Smooth muscle cell of the umbilical artery (primary cell): Measurements from ENCODE around the gene RPS18. TPM values are rescaled to one million over a fixed set of nuclear protein-coding genes. Genes with fewer than 3 reads are reported as not detected.

Experiments
- total RNA-seq: library from RNA; depleted of rRNA; stranded (reverse); fragments of >200 nt; gene quantifications from 2 replicates; pipeline ENCODE4 v1.2.3, GENCODE V29; 2014

Gene RPS18
- total RNA-seq, result 1,202 and 4,104 TPM in 2 replicates

GRCh38 chr6:33271468-33272274, at the start of gene RPS18, which contains the start of gene VPS52:
RPS18 (plus strand) TSS chr6:33272075; CDS start chr6:33272120, 45 bp downstream.
VPS52 (minus strand) TSS chr6:33271876; CDS start chr6:33271675, 201 bp downstream.

GRCh38 chr6:33276864-33277662, 5.2 kb downstream of the RPS18 start, which contains the start of gene B3GALT4:
B3GALT4 (plus strand) TSS chr6:33277123; CDS start chr6:33277420, 297 bp downstream.

GRCh38 chr6:33288921-33289783, 17.3 kb downstream of the RPS18 start, which contains the start of the genes PFDN6 and WDR46:
PFDN6 (plus strand) TSS chr6:33289601; CDS start chr6:33289857, 256 bp downstream.
WDR46 (minus strand) TSS chr6:33289239; CDS start chr6:33289170, 69 bp downstream.

GRCh38 chr6:33298773-33299236, 26.9 kb downstream of the RPS18 start, which contains the start of gene RGL2:
RGL2 (minus strand) TSS chr6:33298942; CDS start chr6:33298610, 332 bp downstream.

GRCh38 chr6:33313709-33314514, 42.0 kb downstream of the RPS18 start, which contains the start of gene TAPBP:
TAPBP (minus strand) TSS chr6:33314078; CDS start chr6:33314041, 37 bp downstream.

GRCh38 chr6:33317669-33318425, 46.0 kb downstream of the RPS18 start, which contains the start of gene ZBTB22:
ZBTB22 (minus strand) TSS chr6:33317744; CDS start chr6:33316916, 828 bp downstream.

Other genes starting within 250 kb of the RPS18 start
- 0.30 TPM in 1 of 2 replicates, not detected in the other for gene HLA-DPA1, start 198.4 kb upstream of the RPS18 start, total RNA-seq
- 2.4 TPM in 1 of 2 replicates, not detected in the other for gene HLA-DPB1, start 196.1 kb upstream of the RPS18 start, total RNA-seq
- gene COL11A2, start 79.6 kb upstream of the RPS18 start, total RNA-seq, result 0.30 and 0.37 TPM in 2 replicates
- gene RXRB, start 71.4 kb upstream of the RPS18 start, total RNA-seq, result 22.9 and 27.8 TPM in 2 replicates
- gene SLC39A7, start 71.2 kb upstream of the RPS18 start, total RNA-seq, result 162 and 171 TPM in 2 replicates
- 1.8 and 4.5 TPM in 2 replicates for gene HSD17B8, start 67.4 kb upstream of the RPS18 start, total RNA-seq
- gene RING1, start 63.6 kb upstream of the RPS18 start, total RNA-seq, result 23.8 and 26.4 TPM in 2 replicates
- gene VPS52, start 199 bp upstream of the RPS18 start, total RNA-seq, result 32.4 and 33.9 TPM in 2 replicates
- gene B3GALT4, start 5.0 kb downstream of the RPS18 start, total RNA-seq, result 2.3 and 4.2 TPM in 2 replicates
- gene WDR46, start 17.2 kb downstream of the RPS18 start, total RNA-seq, result 64.0 and 111 TPM in 2 replicates
- 29.2 and 41.0 TPM in 2 replicates for gene PFDN6, start 17.5 kb downstream of the RPS18 start, total RNA-seq
- gene RGL2, start 26.9 kb downstream of the RPS18 start, total RNA-seq, result 18.7 and 30.7 TPM in 2 replicates
- 69.8 and 119 TPM in 2 replicates for gene TAPBP, start 42.0 kb downstream of the RPS18 start, total RNA-seq
- 19.4 and 21.1 TPM in 2 replicates for gene ZBTB22, start 45.7 kb downstream of the RPS18 start, total RNA-seq
- 45.7 and 84.3 TPM in 2 replicates for gene DAXX, start 50.9 kb downstream of the RPS18 start, total RNA-seq
- 1.2 and 11.2 TPM in 2 replicates for gene KIFC1, start 119.7 kb downstream of the RPS18 start, total RNA-seq
- gene PHF1, start 138.9 kb downstream of the RPS18 start, total RNA-seq, result 25.7 and 27.9 TPM in 2 replicates
- 84.6 and 90.6 TPM in 2 replicates for gene CUTA, start 146.0 kb downstream of the RPS18 start, total RNA-seq
- 3.9 and 10.1 TPM in 2 replicates for gene SYNGAP1, start 148.0 kb downstream of the RPS18 start, total RNA-seq
- 3.9 and 8.0 TPM in 2 replicates for gene ZBTB9, start 182.5 kb downstream of the RPS18 start, total RNA-seq